ENCODE results near the gene SEC14L5.

- TF ChIP-seq ZNF274 (IDR thresholded peaks at IDR 0.05; ENCODE audit: insufficient read depth, insufficient read length) (no peak), POLR2A (IDR thresholded peaks at IDR 0.05; ENCODE audit: low read depth, low read length) (no peak), CBX3 (IDR thresholded peaks at IDR 0.05; ENCODE audit: borderline replicate concordance, low read depth) (no peak), POU2F2 (IDR thresholded peaks at IDR 0.05; ENCODE audit: borderline replicate concordance, low read depth, low read length) (no peak), CHD4 (IDR thresholded peaks at IDR 0.05) (no peak), TAF1 (IDR thresholded peaks at IDR 0.05; ENCODE audit: borderline replicate concordance, low read depth, low read length) (no peak), POLR2AphosphoS2 (IDR thresholded peaks at IDR 0.05; ENCODE audit: low read depth, low read length) (no peak)
Observed at GRCh38 chr16:5001571-5001970, 43.4 kb downstream of the SEC14L5 start.

Measured in GM12878 (cell line).